Measurements from ENCODE around the gene ADRA2B. TPM values are rescaled to one million over a fixed set of nuclear protein-coding genes. Genes with fewer than 3 reads are reported as not detected.

Gene ADRA2B
- total RNA-seq, 4 donors from 2014 or later = 0.42 to 2.4 (median 0.97) TPM

GRCh38 chr2:96097441-96097840, 18.9 kb downstream of the ADRA2B start:
- intact Hi-C loops (cut with DNase I; ENCODE audit: low total_unique reads) = no loop called here
- TF ChIP-seq CTCF (IDR thresholded peaks at IDR 0.05) (no peak), POLR2A (IDR thresholded peaks at IDR 0.05) (no peak)
- DNase-seq (ENCODE audit: low spot score in 2 of 2) = no peak
- H3K4me3 ChIP-seq (ENCODE audit: low read depth, poor library complexity, severe bottlenecking) = no peak overlapping the region
- 85 to 87% methylated on average over 5 of the region's 5 CpGs for WGBS, 2 donors

GRCh38 chr2:96095116-96095636, 21.2 kb downstream of the ADRA2B start:
- DNase-seq (ENCODE audit: low spot score in 2 of 2) = peak in 1 of 2 donors; percentile 77
- TF ChIP-seq POLR2A (IDR thresholded peaks at IDR 0.05) (no peak), CTCF (IDR thresholded peaks at IDR 0.05) (no peak)
- 77 to 80% methylated on average over 7 of the region's 7 CpGs for WGBS, 2 donors
- intact Hi-C loops (cut with DNase I; ENCODE audit: low total_unique reads) = no loop called here
- no peak overlapping the region for H3K4me3 ChIP-seq (ENCODE audit: low read depth, poor library complexity, severe bottlenecking)

GRCh38 chr2:96093528-96093927, 22.8 kb downstream of the ADRA2B start:
- 85 to 93% methylated on average over 4 of the region's 4 CpGs for WGBS, 2 donors
- H3K4me3 ChIP-seq (ENCODE audit: low read depth, poor library complexity, severe bottlenecking) = no peak overlapping the region
- DNase-seq (ENCODE audit: low spot score in 2 of 2) = peak; percentile 6 to 46
- intact Hi-C loops (cut with DNase I; ENCODE audit: low total_unique reads) = no loop called here
- no peak for TF ChIP-seq CTCF (IDR thresholded peaks at IDR 0.05)
- no peak for TF ChIP-seq POLR2A (IDR thresholded peaks at IDR 0.05)

GRCh38 chr2:96092951-96093350, 23.4 kb downstream of the ADRA2B start:
- H3K4me3 ChIP-seq (ENCODE audit: low read depth, poor library complexity, severe bottlenecking) = no peak overlapping the region
- peak; percentile 13 to 63 for DNase-seq (ENCODE audit: low spot score in 2 of 2)
- whole genome bisulfite sequencing, 2 donors = 78 to 88% methylated on average over 3 of the region's 3 CpGs
- TF ChIP-seq CTCF (IDR thresholded peaks at IDR 0.05) = no peak
- TF ChIP-seq POLR2A (IDR thresholded peaks at IDR 0.05) = no peak
- intact Hi-C loops (cut with DNase I; ENCODE audit: low total_unique reads) = no loop called here

- TF ChIP-seq POLR2A (IDR thresholded peaks at IDR 0.05) = no peak
- no peak for TF ChIP-seq CTCF (IDR thresholded peaks at IDR 0.05)
- intact Hi-C loops (cut with DNase I; ENCODE audit: low total_unique reads) = no loop called here
- H3K4me3 ChIP-seq (ENCODE audit: low read depth, poor library complexity, severe bottlenecking) = no peak overlapping the region
- 57 to 69% methylated on average over 4 of the region's 4 CpGs for WGBS, 2 donors
- DNase-seq (ENCODE audit: low spot score in 2 of 2) = peak; percentile 6 to 84
These were observed 23.8 kb downstream of the ADRA2B start for GRCh38 chr2:96092573-96092877.

Measured in lower leg skin (tissue), 4 donors.